ENCODE results near the gene MLIP.

- TF ChIP-seq TOE1 (CRISPR knock-in tag; IDR thresholded peaks at IDR 0.05), result no peak
- TF ChIP-seq ZNF34 (CRISPR knock-in tag; IDR thresholded peaks at IDR 0.05; ENCODE audit: borderline replicate concordance), result no peak
- no peak for TF ChIP-seq TARDBP (CRISPR knock-in tag; IDR thresholded peaks at IDR 0.05)
- TF ChIP-seq ZNF263 (CRISPR knock-in tag; IDR thresholded peaks at IDR 0.05), result no peak
- no peak for TF ChIP-seq SP1 (IDR thresholded peaks at IDR 0.05)
- TF ChIP-seq SP1 (CRISPR knock-in tag; IDR thresholded peaks at IDR 0.05), result no peak
- no peak for TF ChIP-seq ZNF431 (CRISPR knock-in tag; IDR thresholded peaks at IDR 0.05; ENCODE audit: borderline replicate concordance, low read depth)
- no peak for TF ChIP-seq ZBTB20 (CRISPR knock-in tag; IDR thresholded peaks at IDR 0.05; ENCODE audit: borderline replicate concordance, low read depth)
- no peak for TF ChIP-seq ZNF264 (CRISPR knock-in tag; IDR thresholded peaks at IDR 0.05)
- TF ChIP-seq ZNF530 (CRISPR knock-in tag; IDR thresholded peaks at IDR 0.05; ENCODE audit: low read depth), result no peak
Measured at GRCh38 chr6:54252496-54252895, 141.3 kb downstream of the MLIP start.
